ENCODE data around the gene SUPT4H1. TPM values are rescaled to one million over a fixed set of nuclear protein-coding genes. Genes with fewer than 3 reads are reported as not detected.

SUPT4H1 gene
- total and polyA plus RNA-seq, 3 donors from 2014 or later = 59.3 to 98.5 (median 64.4) TPM

DNA sequence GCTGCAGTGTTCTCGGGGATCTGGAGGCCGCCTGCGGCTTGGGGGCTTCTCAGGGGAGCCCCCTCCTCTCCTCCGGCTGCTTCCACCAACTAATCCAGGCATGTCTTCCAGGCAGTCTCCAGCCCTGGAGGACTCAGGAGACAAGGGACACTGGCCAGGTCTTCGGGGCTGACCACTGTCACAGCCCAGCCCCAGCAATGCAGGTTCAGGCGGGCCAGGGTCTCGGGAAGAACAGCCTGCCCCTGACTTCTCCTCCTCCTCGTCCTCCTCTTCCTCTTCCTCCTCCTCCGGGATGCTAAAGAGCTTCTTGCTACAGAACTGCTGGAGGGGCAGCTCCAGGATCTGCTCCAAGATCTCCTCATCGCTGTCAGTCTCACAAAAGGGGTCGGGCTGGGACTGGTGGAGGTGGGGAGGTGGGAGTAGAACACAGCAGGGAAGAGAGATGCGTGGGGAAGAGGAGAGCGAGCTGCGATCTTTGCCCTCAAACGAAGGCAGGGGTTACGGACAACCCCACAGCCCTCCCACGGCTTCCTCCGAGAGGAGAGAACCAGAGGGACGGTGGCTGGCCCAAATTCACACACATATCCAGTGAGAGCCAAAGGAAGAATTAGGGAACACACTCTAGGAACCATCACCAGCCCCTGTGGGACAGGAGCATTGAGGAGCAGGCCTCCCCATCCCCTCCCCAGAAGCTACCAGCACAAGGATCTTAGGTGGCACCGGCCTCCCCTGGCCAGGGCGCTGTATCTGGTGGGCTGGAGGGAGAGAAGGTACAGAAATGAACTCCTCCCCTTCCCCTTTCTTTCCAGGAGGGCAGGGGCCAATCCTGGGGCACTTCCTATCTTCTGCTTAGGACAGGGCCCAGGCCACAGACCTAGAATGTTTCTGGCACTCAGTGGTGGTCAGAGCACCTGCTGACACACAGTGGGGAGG, 42.8 kb downstream of the SUPT4H1 start:
- H3K4me1 ChIP-seq = no peaks in the 10 kb centered on the region
- no peak overlapping the region for H3K27ac ChIP-seq
- no peaks in the 10 kb centered on the region for H3K27me3 ChIP-seq
- no peak overlapping the region for H3K4me3 ChIP-seq
- peak; percentile 4 for DNase-seq
- WGBS, 2 donors = 79 to 80% methylated on average over 18 to 21 of the region's 21 CpGs
- H3K36me3 ChIP-seq (ENCODE audit: low read depth, missing control alignments) = no peaks in the 10 kb centered on the region
- H3K9me3 ChIP-seq = no peaks in the 10 kb centered on the region
- TF ChIP-seq CTCF (IDR thresholded peaks at IDR 0.05) (no peak), POLR2A (IDR thresholded peaks at IDR 0.05) (no peak)
- intact Hi-C loops (cut with DNase I; ENCODE audit: low total_unique reads) = no loop called here

DNA sequence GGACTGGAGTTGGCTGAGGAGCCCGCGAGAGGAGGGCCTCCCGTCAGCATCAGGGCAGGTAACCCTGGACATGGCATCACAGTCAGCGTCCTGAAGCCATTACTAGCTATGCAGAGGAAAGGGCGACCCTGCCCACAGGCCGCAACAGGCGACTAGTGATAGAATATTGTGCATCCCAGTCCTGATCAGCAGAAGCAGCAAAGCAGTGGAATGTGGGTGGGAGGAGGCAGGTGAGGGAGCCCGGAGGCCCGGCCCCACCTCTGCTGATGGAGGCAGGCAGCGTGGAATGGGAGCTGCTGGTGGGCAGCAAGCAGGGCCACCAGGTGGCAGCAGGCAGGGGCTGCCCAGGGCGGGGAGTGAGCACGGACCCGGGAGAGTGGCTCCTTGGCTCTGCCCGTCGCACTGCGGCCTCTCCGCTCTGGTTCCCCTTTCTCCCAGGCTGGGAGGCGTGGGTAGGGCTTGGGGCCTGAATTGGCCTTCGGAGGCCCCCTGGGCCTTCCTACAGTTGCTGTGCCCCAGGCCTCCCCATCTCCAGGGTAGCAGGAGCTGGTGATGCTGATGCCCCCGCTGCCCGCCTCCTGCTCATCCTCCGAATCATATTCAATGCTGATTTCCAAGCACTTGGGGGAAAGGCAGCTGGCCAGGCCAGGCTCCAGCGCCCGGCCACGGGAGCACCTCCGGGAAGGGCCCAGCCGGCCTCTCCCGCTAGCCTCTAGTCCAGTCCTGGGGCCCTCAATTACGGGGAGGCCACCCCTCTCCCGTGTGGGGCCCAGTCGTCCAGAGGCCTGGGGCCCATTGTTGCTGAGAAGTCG, 43.6 kb downstream of the SUPT4H1 start:
- H3K27ac ChIP-seq = no peak overlapping the region
- DNase-seq = no peak
- TF ChIP-seq POLR2A (IDR thresholded peaks at IDR 0.05) (no peak), CTCF (IDR thresholded peaks at IDR 0.05) (no peak)

GRCh38 chr17:58307468-58308172, 44.4 kb downstream of the SUPT4H1 start:
- intact Hi-C loops (cut with DNase I; ENCODE audit: low total_unique reads) = no loop called here
- no peak overlapping the region for H3K27ac ChIP-seq
- H3K4me3 ChIP-seq = no peak overlapping the region
- DNase-seq = peak; percentile 9
- H3K4me1 ChIP-seq = no peaks in the 10 kb centered on the region
- no peaks in the 10 kb centered on the region for H3K36me3 ChIP-seq (ENCODE audit: low read depth, missing control alignments)
- H3K27me3 ChIP-seq = no peaks in the 10 kb centered on the region
- 83 to 84% methylated on average over 13 to 20 of the region's 20 CpGs for WGBS, 2 donors
- no peaks in the 10 kb centered on the region for H3K9me3 ChIP-seq
- TF ChIP-seq CTCF (IDR thresholded peaks at IDR 0.05) (no peak), POLR2A (IDR thresholded peaks at IDR 0.05) (no peak)

More for the DNA sequence above, 43.6 kb downstream of the SUPT4H1 start:
- Histone ChIP-seq H3K4me1 (no peaks in the 10 kb centered on the region), H3K9me3 (no peaks in the 10 kb centered on the region), H3K4me3 (no peak overlapping the region), H3K36me3 (ENCODE audit: low read depth, missing control alignments) (no peaks in the 10 kb centered on the region), H3K27me3 (no peaks in the 10 kb centered on the region)
- intact Hi-C loops (cut with DNase I; ENCODE audit: low total_unique reads) = no loop called here
- 62 to 80% methylated on average over 18 to 30 of the region's 32 CpGs for WGBS, 2 donors

- Histone ChIP-seq H3K27me3 (no peaks in the 10 kb centered on the region), H3K36me3 (ENCODE audit: low read depth, missing control alignments) (no peaks in the 10 kb centered on the region), H3K4me1 (no peaks in the 10 kb centered on the region), H3K27ac (no peak overlapping the region), H3K4me3 (no peak overlapping the region), H3K9me3 (no peaks in the 10 kb centered on the region)
- TF ChIP-seq CTCF (IDR thresholded peaks at IDR 0.05) = no peak
- TF ChIP-seq POLR2A (IDR thresholded peaks at IDR 0.05) = no peak
- peak; percentile 6 for DNase-seq
- intact Hi-C loops (cut with DNase I; ENCODE audit: low total_unique reads) = no loop called here
- WGBS, 2 donors = 82 to 92% methylated on average over 10 to 19 of the region's 19 CpGs
Measured at GRCh38 chr17:58306131-58306951, 45.7 kb downstream of the SUPT4H1 start.

All from testis (tissue), 3 donors.